Progenitor cell of endocrine pancreas (in vitro differentiated cells): Measurements from ENCODE around the gene ADRA2C. TPM values are rescaled to one million over a fixed set of nuclear protein-coding genes. Genes with fewer than 3 reads are reported as not detected.

Experiments used
- DNase-seq: peaks from one replicate; pipeline ENCODE4 v3.0.0; 2021; ENCODE audit warnings: low spot score; ENCODE audit not compliant: unreplicated experiment
- H3K27ac Mint-ChIP-seq: 2 replicates; pipeline ENCODE4 v1.8.0; 2021; ENCODE audit warnings: mild to moderate bottlenecking, moderate library complexity, mixed read lengths
- H3K27me3 Mint-ChIP-seq: 2 replicates; pipeline ENCODE4 v1.8.0; 2021; ENCODE audit warnings: mixed read lengths
- H3K36me3 Mint-ChIP-seq: 2 replicates; pipeline ENCODE4 v1.8.0; 2022; ENCODE audit warnings: mixed read lengths; ENCODE audit not compliant: insufficient read depth
- H3K4me1 Mint-ChIP-seq: 2 replicates; pipeline ENCODE4 v1.8.0; 2021; ENCODE audit warnings: low read depth, mixed read lengths
- H3K4me3 Mint-ChIP-seq: 2 replicates; pipeline ENCODE4 v1.8.0; 2021; ENCODE audit warnings: low read depth, mild to moderate bottlenecking, moderate library complexity, mixed read lengths
- H3K9me3 Mint-ChIP-seq: 2 replicates; pipeline ENCODE4 v1.8.0; 2021; ENCODE audit warnings: low read depth, mixed read lengths
- CTCF ChIP-seq: fragments of 200-600 bp; sonication (generic); IDR thresholded peaks from one replicate; pipeline ENCODE4 v1.5.0; 2021; ENCODE audit warnings: antibody characterized with exemption, mild to moderate bottlenecking; ENCODE audit not compliant: unreplicated experiment
- long read RNA-seq: library from polyadenylated mRNA; unstranded; transcript quantifications from one replicate; pipeline ENCODE4 v2.0.0, GENCODE V29; 2020
- total RNA-seq: library from RNA; stranded (reverse); gene quantifications from 2 replicates; pipeline ENCODE4 v1.2.1, GENCODE V29; 2021

The ADRA2C gene
- 2.9 and 3.0 TPM in 2 replicates for total RNA-seq
- long read RNA-seq: 0 reads

DNA sequence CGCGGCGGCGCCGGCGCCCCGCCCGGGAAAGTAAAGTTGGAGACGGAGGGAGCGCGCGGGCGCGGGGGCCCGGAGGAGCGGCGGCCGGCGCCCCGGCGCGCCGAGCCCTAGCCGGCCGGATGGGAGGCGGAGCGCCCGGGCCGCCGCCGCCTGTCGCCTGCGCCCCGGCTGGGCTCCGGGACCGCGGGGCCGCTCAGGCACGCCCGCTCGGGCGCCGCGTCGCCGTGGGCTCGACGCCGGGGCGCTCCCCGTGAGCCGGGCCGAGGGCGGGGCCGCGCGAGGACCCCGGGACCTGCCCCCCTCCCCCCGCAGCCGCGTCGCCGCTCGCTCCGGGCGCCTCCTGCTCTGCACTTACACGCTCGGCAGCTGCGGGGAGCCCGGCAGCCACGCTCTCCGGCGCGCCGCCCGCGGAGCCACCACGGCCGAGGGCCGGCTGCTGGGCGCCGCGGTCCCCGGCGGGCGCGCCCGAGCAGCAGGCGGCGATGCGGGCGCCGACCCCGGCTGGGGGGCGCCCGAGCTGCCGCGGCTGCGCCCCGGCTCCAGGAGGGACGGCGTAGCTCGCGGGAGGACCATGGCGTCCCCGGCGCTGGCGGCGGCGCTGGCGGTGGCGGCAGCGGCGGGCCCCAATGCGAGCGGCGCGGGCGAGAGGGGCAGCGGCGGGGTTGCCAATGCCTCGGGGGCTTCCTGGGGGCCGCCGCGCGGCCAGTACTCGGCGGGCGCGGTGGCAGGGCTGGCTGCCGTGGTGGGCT lies at the start of gene ADRA2C:
Gene ADRA2C, plus strand, starts transcription at position 350 of the 749 bp plus-strand sequence. Its CDS starts 222 bp downstream, at position 572.
- Mint-ChIP-seq H3K4me1 (peaks cover 4% of the 10 kb centered on the region), H3K36me3 (no peaks in the 10 kb centered on the region), H3K27me3 (peaks cover 44% of the 10 kb centered on the region), H3K9me3 (no peaks in the 10 kb centered on the region), H3K27ac (peak within 1 kb of the TSS; percentile 89), H3K4me3 (peak within 1 kb of the TSS; percentile 78)
- no peak for DNase-seq
- peak; percentile 6 for TF ChIP-seq CTCF

- no peak overlapping the region for H3K27ac Mint-ChIP-seq
- H3K4me3 Mint-ChIP-seq: no peak overlapping the region
- H3K4me1 Mint-ChIP-seq: peaks cover 8% of the 10 kb centered on the region
- no peaks in the 10 kb centered on the region for H3K36me3 Mint-ChIP-seq
- no peak for TF ChIP-seq CTCF
- H3K9me3 Mint-ChIP-seq: peaks cover 10% of the 10 kb centered on the region
- no peak for DNase-seq
- peaks cover 14% of the 10 kb centered on the region for H3K27me3 Mint-ChIP-seq
Measured at GRCh38 chr4:3716631-3717235, 49.5 kb upstream of the ADRA2C start.

- DNase-seq: no peak
- no peak for TF ChIP-seq CTCF
- Mint-ChIP-seq H3K27me3 (peaks cover 14% of the 10 kb centered on the region), H3K4me3 (no peak overlapping the region), H3K36me3 (no peaks in the 10 kb centered on the region), H3K9me3 (peaks cover 10% of the 10 kb centered on the region), H3K4me1 (peaks cover 8% of the 10 kb centered on the region), H3K27ac (no peak overlapping the region)
Measured at GRCh38 chr4:3717241-3717640, 48.9 kb upstream of the ADRA2C start.

- DNase-seq: no peak
- H3K9me3 Mint-ChIP-seq: peaks cover 10% of the 10 kb centered on the region
- peaks cover 8% of the 10 kb centered on the region for H3K4me1 Mint-ChIP-seq
- H3K4me3 Mint-ChIP-seq: no peak overlapping the region
- TF ChIP-seq CTCF: no peak
- peaks cover 18% of the 10 kb centered on the region for H3K27me3 Mint-ChIP-seq
- no peak overlapping the region for H3K27ac Mint-ChIP-seq
- no peaks in the 10 kb centered on the region for H3K36me3 Mint-ChIP-seq
Measured at GRCh38 chr4:3718462-3718861, 47.7 kb upstream of the ADRA2C start.

DNA sequence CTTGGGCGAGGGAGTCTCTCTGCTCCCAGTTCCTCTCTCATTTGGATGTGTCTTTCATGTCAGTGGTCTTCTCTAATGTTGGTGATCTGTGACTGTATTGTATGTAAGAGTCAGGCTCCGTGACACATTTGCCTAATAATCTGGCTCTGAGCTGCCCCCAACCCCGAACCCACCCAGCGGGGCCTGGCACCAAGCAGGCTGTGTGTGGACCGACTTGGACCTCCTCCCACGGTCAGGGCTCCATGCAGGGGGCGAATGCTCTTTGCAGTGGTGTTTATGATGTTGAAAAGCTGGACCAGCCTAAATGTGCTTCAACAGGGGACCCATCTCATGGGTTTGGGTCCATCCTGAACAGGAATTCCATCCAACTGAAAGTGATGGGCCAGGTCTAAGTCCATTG lies 47.0 kb upstream of the ADRA2C start:
- peaks cover 23% of the 10 kb centered on the region for H3K27me3 Mint-ChIP-seq
- TF ChIP-seq CTCF: no peak
- H3K36me3 Mint-ChIP-seq: no peaks in the 10 kb centered on the region
- no peak overlapping the region for H3K27ac Mint-ChIP-seq
- H3K4me3 Mint-ChIP-seq: no peak overlapping the region
- DNase-seq: no peak
- peaks cover 8% of the 10 kb centered on the region for H3K4me1 Mint-ChIP-seq
- H3K9me3 Mint-ChIP-seq: peaks cover 10% of the 10 kb centered on the region
